Endodermal cell (in vitro differentiated cells): Measurements from ENCODE around the gene CCNJL. TPM values are rescaled to one million over a fixed set of nuclear protein-coding genes. Genes with fewer than 3 reads are reported as not detected.

Source experiments
- DNase-seq: peaks from one replicate; pipeline ENCODE4 v3.0.0-alpha.2; 2017
- H3K27ac ChIP-seq: 2 replicates; pipeline ENCODE4 v1.5.1; 2013; ENCODE audit warnings: mild to moderate bottlenecking, low read depth, low read length, moderate library complexity
- H3K27me3 ChIP-seq: 2 replicates; pipeline ENCODE4 v1.6.1; 2013; ENCODE audit warnings: mild to moderate bottlenecking, low read length, moderate library complexity; ENCODE audit not compliant: insufficient read depth, control insufficient read depth, poor library complexity, severe bottlenecking
- H3K36me3 ChIP-seq: 2 replicates; pipeline ENCODE4 v1.7.0; 2013; ENCODE audit warnings: mild to moderate bottlenecking, low read length, moderate library complexity; ENCODE audit not compliant: control insufficient read depth, insufficient read depth
- H3K4me1 ChIP-seq: one replicate; pipeline ENCODE4 v1.7.0; 2013; ENCODE audit warnings: low read length; ENCODE audit not compliant: control insufficient read depth, insufficient read depth
- H3K4me3 ChIP-seq: 2 replicates; pipeline ENCODE4 v1.5.1; 2013; ENCODE audit warnings: mild to moderate bottlenecking, low read length, moderate library complexity
- H3K9ac ChIP-seq: 2 replicates; pipeline ENCODE4 v1.6.1; 2013; ENCODE audit warnings: mild to moderate bottlenecking, low read length, moderate library complexity; ENCODE audit not compliant: poor library complexity, severe bottlenecking; ENCODE audit errors: extremely low read depth
- H3K9me3 ChIP-seq: 2 replicates; pipeline ENCODE4 v1.6.1; 2013; ENCODE audit warnings: mild to moderate bottlenecking, low read length, moderate library complexity; ENCODE audit not compliant: control insufficient read depth
- H3K27ac Mint-ChIP-seq: 2 replicates; pipeline ENCODE4 v1.8.0; 2020; ENCODE audit warnings: mixed read lengths
- H3K27me3 Mint-ChIP-seq: 2 replicates; pipeline ENCODE4 v1.8.0; 2021; ENCODE audit warnings: mild to moderate bottlenecking, mixed read lengths; ENCODE audit not compliant: insufficient read depth
- H3K36me3 Mint-ChIP-seq: 2 replicates; pipeline ENCODE4 v1.8.0; 2020; ENCODE audit warnings: low read depth, mixed read lengths
- H3K4me1 Mint-ChIP-seq: 2 replicates; pipeline ENCODE4 v1.8.0; 2020; ENCODE audit warnings: mixed read lengths
- H3K4me3 Mint-ChIP-seq: 2 replicates; pipeline ENCODE4 v1.8.0; 2020; ENCODE audit warnings: mild to moderate bottlenecking, moderate library complexity, mixed read lengths
- H3K9me3 Mint-ChIP-seq: 2 replicates; pipeline ENCODE4 v1.8.0; 2020; ENCODE audit warnings: mild to moderate bottlenecking, mixed read lengths
- WGBS, 2 experiments: methylation state at CpG; one replicate each; pipeline versions ENCODE4 v1.1.5 to v1.1.7; 2013; ENCODE audit warnings: missing lambda C conversion rate in 2 of 2, mixed read lengths in 1 of 2; ENCODE audit not compliant: insufficient coverage in 1 of 2, insufficient read length in 1 of 2; 5-methylcytosine and 5-hydroxymethylcytosine counted together
- total RNA-seq, 2 donors: library from RNA; stranded (reverse); fragmentation: NEBNext Ultra II Directional in 1 of 2; extraction: Animal tissue kit (Norgen Biotek cat#: 25700) in 1 of 2; gene quantifications; 2 replicates in 1 of 2; 3 replicates in 1 of 2; pipeline ENCODE4 v1.2.1, GENCODE V29; 2021
- TF ChIP-seq, protein P1 (sequence below): fragments of 200-600 bp; sonication (generic); conservative IDR thresholded peaks from 2 replicates; pipeline ENCODE4 v1.5.0; 2021; ENCODE audit warnings: antibody characterized with exemption, mild to moderate bottlenecking

Gene CCNJL
- total RNA-seq, 2 donors from 2014 or later = 14.1 to 18.7 TPM

DNA sequence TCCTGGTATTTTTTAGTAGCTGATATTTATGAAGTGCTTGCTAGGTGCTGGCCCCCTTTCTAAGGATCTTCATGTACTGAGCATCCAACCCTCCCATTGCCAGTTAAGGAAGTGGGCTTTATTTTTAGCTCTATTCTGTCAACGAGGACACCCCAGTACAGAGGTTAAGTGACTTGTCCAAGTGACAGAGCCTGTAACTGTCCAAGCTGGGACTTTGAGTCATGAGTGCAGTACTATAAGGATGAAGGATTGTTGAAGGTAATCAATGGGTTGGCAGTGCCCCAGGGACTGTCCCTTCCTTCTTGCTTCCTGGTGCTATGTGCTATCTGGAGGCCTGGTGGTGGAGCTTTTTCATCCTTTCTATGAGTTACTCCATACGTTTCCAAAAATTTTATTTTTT lies 101.0 kb downstream of the CCNJL start:
- DNase-seq = no peak
- Histone ChIP-seq H3K27ac (no peak overlapping the region), H3K4me1 (peaks cover 5% of the 10 kb centered on the region), H3K9ac (no peak overlapping the region), H3K4me3 (no peak overlapping the region), H3K27me3 (no peaks in the 10 kb centered on the region), H3K9me3 (no peaks in the 10 kb centered on the region), H3K36me3 (no peaks in the 10 kb centered on the region)
- Mint-ChIP-seq H3K36me3 (no peaks in the 10 kb centered on the region), H3K9me3 (no peaks in the 10 kb centered on the region), H3K4me1 (peaks cover 12% of the 10 kb centered on the region), H3K4me3 (no peak overlapping the region), H3K27me3 (peaks cover 27% of the 10 kb centered on the region), H3K27ac (no peak overlapping the region)
- 91 to 100% methylated on average over 2 of the region's 2 CpGs for WGBS, 2 experiments
- TF ChIP-seq, protein P1, sequence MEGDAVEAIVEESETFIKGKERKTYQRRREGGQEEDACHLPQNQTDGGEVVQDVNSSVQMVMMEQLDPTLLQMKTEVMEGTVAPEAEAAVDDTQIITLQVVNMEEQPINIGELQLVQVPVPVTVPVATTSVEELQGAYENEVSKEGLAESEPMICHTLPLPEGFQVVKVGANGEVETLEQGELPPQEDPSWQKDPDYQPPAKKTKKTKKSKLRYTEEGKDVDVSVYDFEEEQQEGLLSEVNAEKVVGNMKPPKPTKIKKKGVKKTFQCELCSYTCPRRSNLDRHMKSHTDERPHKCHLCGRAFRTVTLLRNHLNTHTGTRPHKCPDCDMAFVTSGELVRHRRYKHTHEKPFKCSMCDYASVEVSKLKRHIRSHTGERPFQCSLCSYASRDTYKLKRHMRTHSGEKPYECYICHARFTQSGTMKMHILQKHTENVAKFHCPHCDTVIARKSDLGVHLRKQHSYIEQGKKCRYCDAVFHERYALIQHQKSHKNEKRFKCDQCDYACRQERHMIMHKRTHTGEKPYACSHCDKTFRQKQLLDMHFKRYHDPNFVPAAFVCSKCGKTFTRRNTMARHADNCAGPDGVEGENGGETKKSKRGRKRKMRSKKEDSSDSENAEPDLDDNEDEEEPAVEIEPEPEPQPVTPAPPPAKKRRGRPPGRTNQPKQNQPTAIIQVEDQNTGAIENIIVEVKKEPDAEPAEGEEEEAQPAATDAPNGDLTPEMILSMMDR = no peak

DNA sequence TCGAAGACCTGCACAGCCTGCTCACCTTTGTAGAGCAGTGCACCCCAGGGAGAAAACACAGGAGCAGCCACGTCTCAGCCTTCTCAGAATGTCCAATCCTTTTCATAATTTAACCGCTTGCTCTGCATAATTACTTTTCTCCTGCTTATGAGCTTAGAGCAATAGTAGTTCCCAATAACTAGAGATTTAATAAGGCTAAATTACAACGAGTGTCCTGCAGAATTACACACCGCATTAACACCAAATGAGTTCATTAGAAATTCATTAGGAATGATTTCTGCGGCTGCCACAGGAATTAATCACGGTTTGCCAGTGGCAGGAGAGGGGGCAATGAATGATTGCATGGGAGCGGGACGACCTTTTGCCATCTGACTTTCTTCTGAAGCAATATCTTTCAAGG lies 101.8 kb downstream of the CCNJL start:
- no peaks in the 10 kb centered on the region for H3K9me3 ChIP-seq
- Mint-ChIP-seq H3K36me3 (no peaks in the 10 kb centered on the region), H3K9me3 (no peaks in the 10 kb centered on the region), H3K27me3 (peaks cover 25% of the 10 kb centered on the region), H3K4me3 (no peak overlapping the region), H3K27ac (no peak overlapping the region), H3K4me1 (peaks cover 12% of the 10 kb centered on the region)
- no peak overlapping the region for H3K9ac ChIP-seq
- no peaks in the 10 kb centered on the region for H3K27me3 ChIP-seq
- WGBS, 2 experiments = 93 to 94% methylated on average over 7 to 9 of the region's 9 CpGs
- H3K36me3 ChIP-seq = no peaks in the 10 kb centered on the region
- peaks cover 5% of the 10 kb centered on the region for H3K4me1 ChIP-seq
- TF ChIP-seq, protein P1 = no peak
- no peak overlapping the region for H3K4me3 ChIP-seq
- no peak overlapping the region for H3K27ac ChIP-seq
- DNase-seq = no peak

GRCh38 chr5:160209917-160210316 lies 102.4 kb downstream of the CCNJL start:
- Mint-ChIP-seq H3K27ac (no peak overlapping the region), H3K4me1 (peaks cover 17% of the 10 kb centered on the region), H3K9me3 (no peaks in the 10 kb centered on the region), H3K4me3 (no peak overlapping the region), H3K36me3 (no peaks in the 10 kb centered on the region), H3K27me3 (peaks cover 24% of the 10 kb centered on the region)
- H3K4me1 ChIP-seq = peaks cover 6% of the 10 kb centered on the region
- H3K27me3 ChIP-seq = no peaks in the 10 kb centered on the region
- TF ChIP-seq, protein P1 = no peak
- no peak overlapping the region for H3K27ac ChIP-seq
- no peak overlapping the region for H3K9ac ChIP-seq
- no peak overlapping the region for H3K4me3 ChIP-seq
- H3K9me3 ChIP-seq = no peaks in the 10 kb centered on the region
- WGBS, 2 experiments = 92 to 95% methylated on average over 2 of the region's 2 CpGs
- H3K36me3 ChIP-seq = no peaks in the 10 kb centered on the region
- DNase-seq = no peak
